Stomach (tissue), 4 donors: ENCODE measurements around the gene DOCK3.

Experiments
- CTCF ChIP-seq, 7 experiments: fragments of 450-650 bp in 4 of 7; fragments of 200-600 bp in 3 of 7; sonication (generic) in 3 of 7; IDR thresholded peaks; one replicate each; pipeline ENCODE4 v1.5.1; 2016 to 2019; ENCODE audit warnings: antibody characterized with exemption in 7 of 7, control low read depth in 2 of 7, mild to moderate bottlenecking in 1 of 7
- POLR2A ChIP-seq, 4 donors: fragments of 450-650 bp; IDR thresholded peaks; one replicate each; pipeline ENCODE4 v1.6.1; 2016; ENCODE audit warnings: antibody characterized with exemption in 4 of 4, control low read depth in 2 of 4, mild to moderate bottlenecking in 1 of 4, moderate library complexity in 1 of 4

GRCh38 chr3:50873376-50874157 lies 198.8 kb downstream of the DOCK3 start:
- no peak for TF ChIP-seq CTCF (IDR thresholded peaks at IDR 0.05)
- no peak for TF ChIP-seq POLR2A (IDR thresholded peaks at IDR 0.05)
